ENCODE measurements around the gene MEN1. TPM values are rescaled to one million over a fixed set of nuclear protein-coding genes. Genes with fewer than 3 reads are reported as not detected.

Gene MEN1
- total RNA-seq, 2 donors from 2014 or later = 27.9 to 45.5 TPM

DNA sequence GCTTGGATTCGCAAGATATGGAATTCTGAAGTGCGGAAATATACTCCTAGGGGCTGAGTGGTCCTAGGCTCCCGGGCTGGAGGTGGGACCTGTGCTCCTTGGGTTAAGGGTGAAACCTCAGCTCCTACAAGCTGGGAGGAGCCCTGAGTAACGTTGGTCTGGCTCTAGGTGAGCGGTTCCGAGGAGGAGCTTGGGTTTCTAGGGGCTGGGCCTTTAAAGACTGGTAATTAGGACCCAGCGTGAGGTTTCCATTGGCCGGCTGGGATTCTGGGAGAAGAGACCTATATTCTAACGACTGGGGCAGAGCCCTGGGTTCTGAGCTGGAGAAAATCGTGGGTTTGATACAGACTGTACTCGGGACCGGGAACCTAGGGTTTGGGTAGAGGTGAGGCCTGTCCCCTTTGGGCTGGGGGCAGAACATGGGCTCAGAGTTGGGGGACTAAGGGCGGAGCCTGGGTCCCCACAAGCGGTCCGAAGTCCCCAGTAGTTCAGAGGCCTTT is 6.5 kb downstream of the MEN1 start:
- H3K36me3 ChIP-seq = peaks cover 0 to 4% of the 10 kb centered on the region in 2 donors
- no peak for DNase-seq (ENCODE audit: low spot score)
- no peaks in the 10 kb centered on the region for H3K27me3 ChIP-seq (replicated peaks; ENCODE audit: insufficient read depth)
- peak overlapping the region; percentile 57 to 58 for H3K4me3 ChIP-seq
- peaks cover 7% of the 10 kb centered on the region for H3K4me1 ChIP-seq (replicated peaks)
- peak overlapping the region; percentile 77 to 90 for H3K27ac ChIP-seq
- H3K9me3 ChIP-seq = no peaks in the 10 kb centered on the region
- intact Hi-C loops (cut with DNase I) = loop anchor here (2.0 kb wide), 1 partner anchor 29 kb away; no protein-coding TSS in a partner anchor
- TF ChIP-seq, protein P1, sequence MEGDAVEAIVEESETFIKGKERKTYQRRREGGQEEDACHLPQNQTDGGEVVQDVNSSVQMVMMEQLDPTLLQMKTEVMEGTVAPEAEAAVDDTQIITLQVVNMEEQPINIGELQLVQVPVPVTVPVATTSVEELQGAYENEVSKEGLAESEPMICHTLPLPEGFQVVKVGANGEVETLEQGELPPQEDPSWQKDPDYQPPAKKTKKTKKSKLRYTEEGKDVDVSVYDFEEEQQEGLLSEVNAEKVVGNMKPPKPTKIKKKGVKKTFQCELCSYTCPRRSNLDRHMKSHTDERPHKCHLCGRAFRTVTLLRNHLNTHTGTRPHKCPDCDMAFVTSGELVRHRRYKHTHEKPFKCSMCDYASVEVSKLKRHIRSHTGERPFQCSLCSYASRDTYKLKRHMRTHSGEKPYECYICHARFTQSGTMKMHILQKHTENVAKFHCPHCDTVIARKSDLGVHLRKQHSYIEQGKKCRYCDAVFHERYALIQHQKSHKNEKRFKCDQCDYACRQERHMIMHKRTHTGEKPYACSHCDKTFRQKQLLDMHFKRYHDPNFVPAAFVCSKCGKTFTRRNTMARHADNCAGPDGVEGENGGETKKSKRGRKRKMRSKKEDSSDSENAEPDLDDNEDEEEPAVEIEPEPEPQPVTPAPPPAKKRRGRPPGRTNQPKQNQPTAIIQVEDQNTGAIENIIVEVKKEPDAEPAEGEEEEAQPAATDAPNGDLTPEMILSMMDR (IDR thresholded peaks at IDR 0.05) = no peak
- TF ChIP-seq POLR2A (IDR thresholded peaks at IDR 0.05) (no peak), POLR2AphosphoS5 (IDR thresholded peaks at IDR 0.05) (no peak)
- 36% methylated on average over 15 of the region's 15 CpGs for WGBS

DNA sequence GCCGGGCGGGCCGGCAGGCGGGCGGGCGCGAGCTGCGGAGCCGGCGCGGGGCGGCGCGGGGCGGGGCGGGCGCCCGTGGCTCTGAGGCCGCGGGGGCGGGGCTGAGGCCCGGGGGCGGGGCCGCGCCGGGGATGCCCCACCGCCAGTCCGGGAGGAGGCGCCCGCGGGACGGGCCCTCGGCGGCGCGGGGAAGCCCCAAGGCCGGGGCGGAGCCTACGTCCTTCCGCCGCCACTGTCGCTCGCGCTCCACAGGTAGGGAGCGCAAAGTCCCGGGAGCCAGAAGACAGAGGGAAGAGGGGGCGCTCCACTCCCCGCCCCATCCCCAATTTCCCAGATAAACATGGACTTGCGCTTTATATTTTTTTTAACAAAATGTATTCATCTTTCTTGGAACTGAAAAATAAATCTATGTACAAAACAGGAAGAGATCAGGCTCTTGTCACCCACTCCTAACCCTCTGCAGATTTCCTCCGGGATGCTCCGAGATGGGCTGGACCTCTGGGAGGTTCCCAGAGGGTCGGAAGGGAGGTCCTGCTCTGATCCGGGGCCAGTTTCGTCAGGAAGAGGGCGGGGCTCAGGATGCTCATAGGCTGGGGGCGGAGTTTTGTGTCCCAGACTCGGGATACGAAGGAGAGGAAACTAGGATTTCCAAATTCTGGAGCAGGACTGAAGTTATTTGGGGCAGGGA is 7.0 kb downstream of the MEN1 start, which contains the start of gene MAP4K2:
TSS of gene MAP4K2 (minus strand) at position 57 of the 688 bp plus-strand sequence. CDS start 65 bp downstream, outside the sequence.
- H3K9me3 ChIP-seq = no peaks in the 10 kb centered on the region
- H3K4me1 ChIP-seq (replicated peaks) = peaks cover 7% of the 10 kb centered on the region
- TF ChIP-seq POLR2A (IDR thresholded peaks at IDR 0.05) (no peak), POLR2AphosphoS5 (IDR thresholded peaks at IDR 0.05) (peak; percentile 43)
- TF ChIP-seq, protein P1 (IDR thresholded peaks at IDR 0.05) = peak in 1 of 4 experiments; percentile 40
- under 1% methylated on average over 40 of the region's 58 CpGs for WGBS
- peaks cover 0 to 4% of the 10 kb centered on the region in 2 donors for H3K36me3 ChIP-seq
- peak within 1 kb of the TSS; percentile 83 to 90 for H3K27ac ChIP-seq
- peak within 1 kb of the TSS; percentile 57 to 58 for H3K4me3 ChIP-seq
- no peaks in the 10 kb centered on the region for H3K27me3 ChIP-seq (replicated peaks; ENCODE audit: insufficient read depth)
- intact Hi-C loops (cut with DNase I) = loop anchor here (2.0 kb wide), 1 partner anchor 29 kb away; no protein-coding TSS in a partner anchor
- peak; percentile 87 for DNase-seq (ENCODE audit: low spot score)

DNA sequence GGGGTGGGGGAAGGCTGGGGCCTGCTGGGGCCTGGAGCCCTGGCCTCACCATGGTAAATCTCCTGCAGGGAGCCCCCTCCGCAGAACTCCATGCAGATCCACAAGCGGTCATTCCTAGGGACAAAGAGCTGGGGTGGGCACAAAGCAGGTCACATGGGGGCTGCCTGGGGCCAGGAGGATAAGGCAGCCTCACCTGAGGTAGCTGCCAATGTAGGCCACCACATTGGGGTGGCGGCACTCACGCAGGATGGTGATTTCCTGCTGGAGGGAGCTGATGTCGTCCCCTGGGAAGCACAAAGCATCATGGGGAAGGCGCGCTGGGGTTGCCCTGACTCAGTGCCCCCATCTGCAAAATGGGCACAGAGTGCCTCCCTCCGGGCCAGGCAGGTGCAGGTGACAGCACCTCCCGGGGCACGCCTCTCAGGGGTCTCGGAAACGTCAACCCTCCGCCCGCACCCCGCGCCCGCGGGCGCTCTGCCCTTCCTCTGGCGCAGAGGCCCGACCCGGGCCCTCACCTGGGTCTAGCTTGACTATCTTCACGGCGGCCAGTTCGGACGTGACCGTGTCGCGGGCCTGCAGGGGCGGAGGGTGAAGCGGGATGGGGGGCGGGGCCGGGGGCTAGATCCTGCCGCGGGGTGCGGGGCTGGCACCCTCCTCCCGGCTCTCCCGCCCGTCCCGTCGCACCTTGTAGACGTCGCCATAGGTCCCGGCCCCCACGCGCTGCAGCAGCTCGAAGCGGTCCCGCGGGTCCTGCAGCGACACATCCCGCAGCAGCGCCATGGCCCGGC is 7.8 kb downstream of the MEN1 start:
- H3K36me3 ChIP-seq = peaks cover 0 to 4% of the 10 kb centered on the region in 2 donors
- DNase-seq (ENCODE audit: low spot score) = no peak
- peak overlapping the region; percentile 57 to 58 for H3K4me3 ChIP-seq
- intact Hi-C loops (cut with DNase I) = loop anchor here (2.0 kb wide), 1 partner anchor 28 kb away; no protein-coding TSS in a partner anchor
- H3K27ac ChIP-seq = peak overlapping the region; percentile 78 to 83
- no peak for TF ChIP-seq POLR2A (IDR thresholded peaks at IDR 0.05)
- TF ChIP-seq POLR2AphosphoS5 (IDR thresholded peaks at IDR 0.05) = no peak
- TF ChIP-seq, protein P1 (IDR thresholded peaks at IDR 0.05) = no peak
- H3K27me3 ChIP-seq (replicated peaks; ENCODE audit: insufficient read depth) = no peaks in the 10 kb centered on the region
- peaks cover 7% of the 10 kb centered on the region for H3K4me1 ChIP-seq (replicated peaks)
- H3K9me3 ChIP-seq = no peaks in the 10 kb centered on the region
- WGBS = 16% methylated on average over 32 of the region's 54 CpGs

DNA sequence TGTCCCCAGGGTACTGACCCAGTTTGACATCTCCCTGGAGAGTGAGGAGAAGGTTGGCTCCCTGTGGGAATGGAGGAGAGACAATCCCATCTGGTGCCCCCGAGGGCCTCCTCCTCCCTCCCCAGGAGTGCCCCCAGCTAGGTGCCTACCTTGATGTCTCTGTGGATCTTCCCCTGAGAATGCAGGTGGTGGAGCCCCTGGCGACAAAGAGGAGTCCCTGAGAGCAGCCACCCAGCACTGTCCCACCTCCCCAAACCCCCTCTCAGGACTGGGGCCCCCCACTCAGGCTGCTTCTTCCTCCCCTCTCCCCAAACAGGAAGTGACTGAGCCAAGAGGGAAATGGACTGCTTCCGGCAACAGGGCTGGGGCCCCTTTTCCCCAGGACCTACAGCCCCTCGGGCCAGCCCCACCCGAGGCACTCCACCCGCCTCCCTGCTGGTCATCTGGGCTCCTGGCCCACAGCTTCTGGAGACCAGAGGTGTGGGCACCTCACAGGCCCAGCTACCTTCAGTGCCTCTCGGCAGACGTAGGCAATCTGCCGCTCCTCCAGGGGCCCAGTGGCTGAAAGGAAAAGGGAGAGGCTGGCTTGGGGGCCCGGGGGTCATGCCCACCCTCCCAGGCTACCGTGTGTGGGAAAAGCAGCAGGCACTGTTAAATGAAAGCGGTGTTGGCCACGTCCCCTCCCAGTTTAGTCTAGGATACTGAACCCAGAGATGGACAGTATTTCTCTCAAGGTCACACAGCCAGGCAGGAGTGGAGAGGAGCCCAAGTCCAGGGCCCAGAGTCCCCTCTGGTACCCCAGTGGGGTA is 8.6 kb downstream of the MEN1 start:
- DNase-seq (ENCODE audit: low spot score) = no peak
- Histone ChIP-seq H3K9me3 (no peaks in the 10 kb centered on the region), H3K4me3 (no peak overlapping the region), H3K27ac (peak overlapping the region; percentile 78 to 83), H3K27me3 (replicated peaks; ENCODE audit: insufficient read depth) (no peaks in the 10 kb centered on the region), H3K4me1 (replicated peaks) (peaks cover 7% of the 10 kb centered on the region), H3K36me3 (peaks cover 0 to 7% of the 10 kb centered on the region in 2 donors)
- intact Hi-C loops (cut with DNase I) = loop anchor here (2.0 kb wide), 1 partner anchor 27 kb away; no protein-coding TSS in a partner anchor
- WGBS = 48% methylated on average over 11 of the region's 13 CpGs
- TF ChIP-seq, protein P1 (IDR thresholded peaks at IDR 0.05) = no peak
- TF ChIP-seq POLR2AphosphoS5 (IDR thresholded peaks at IDR 0.05) (no peak), POLR2A (IDR thresholded peaks at IDR 0.05) (no peak)
